HEK293 (cell line): Measurements from ENCODE around the gene CADPS2.

Experiments
- CTCF ChIP-seq: fragments of 450-650 bp; formaldehyde crosslinking; IDR thresholded peaks from 2 replicates; pipeline ENCODE4 v1.5.1; 2016; ENCODE audit warnings: missing biosample characterization, missing genetic modification characterization
- GFI1B ChIP-seq: fragments of 450-650 bp; formaldehyde crosslinking; IDR thresholded peaks from 2 replicates; pipeline ENCODE4 v1.5.1; 2016; ENCODE audit warnings: missing biosample characterization, missing genetic modification characterization
- GLI2 ChIP-seq: fragments of 450-650 bp; formaldehyde crosslinking; IDR thresholded peaks from 2 replicates; pipeline ENCODE4; 2017; ENCODE audit warnings: missing biosample characterization, missing genetic modification characterization, low read depth, borderline replicate concordance
- HOXC10 ChIP-seq: sonication (generic); formaldehyde crosslinking; IDR thresholded peaks from 2 replicates; pipeline ENCODE4 v1.8.1; 2023; ENCODE audit warnings: mild to moderate bottlenecking, missing genetic modification reagents
- IKZF3 ChIP-seq: fragments of 450-650 bp; IDR thresholded peaks from 2 replicates; pipeline ENCODE4 v1.5.0; 2018; ENCODE audit warnings: missing biosample characterization, mild to moderate bottlenecking, missing genetic modification characterization, moderate library complexity
- INSM2 ChIP-seq: fragments of 450-650 bp; formaldehyde crosslinking; IDR thresholded peaks from 2 replicates; pipeline ENCODE4 v1.5.1; 2016; ENCODE audit warnings: missing biosample characterization, missing genetic modification characterization
- KLF8 ChIP-seq: fragments of 450-650 bp; formaldehyde crosslinking; IDR thresholded peaks from 2 replicates; pipeline ENCODE4 v1.5.1; 2016; ENCODE audit warnings: missing biosample characterization, missing genetic modification characterization
- KLF9 ChIP-seq: fragments of 450-650 bp; formaldehyde crosslinking; IDR thresholded peaks from 2 replicates; pipeline ENCODE4 v1.5.1; 2016; ENCODE audit warnings: missing biosample characterization, missing genetic modification characterization, low read depth
- MZF1 ChIP-seq: fragments of 450-650 bp; formaldehyde crosslinking; IDR thresholded peaks from 2 replicates; pipeline ENCODE4 v1.5.1; 2017; ENCODE audit warnings: missing biosample characterization, missing genetic modification characterization, borderline replicate concordance
- PRDM1 ChIP-seq: fragments of 450-650 bp; formaldehyde crosslinking; IDR thresholded peaks from 2 replicates; pipeline ENCODE4; 2016; ENCODE audit warnings: missing biosample characterization, missing genetic modification characterization
- SCRT2 ChIP-seq: fragments of 450-650 bp; formaldehyde crosslinking; IDR thresholded peaks from 2 replicates; pipeline ENCODE4 v1.5.1; 2016; ENCODE audit warnings: missing biosample characterization, missing genetic modification characterization
- TCF7L2 ChIP-seq: IDR thresholded peaks from 2 replicates; pipeline ENCODE4 v1.6.1; 2011; ENCODE audit warnings: low read depth, mild to moderate bottlenecking, inconsistent platforms, low read length, moderate library complexity, borderline replicate concordance
- YY2 ChIP-seq: fragments of 450-650 bp; formaldehyde crosslinking; IDR thresholded peaks from 2 replicates; pipeline ENCODE4 v1.5.1; 2016; ENCODE audit warnings: missing biosample characterization, missing genetic modification characterization
- ZBTB6 ChIP-seq: fragments of 450-650 bp; formaldehyde crosslinking; IDR thresholded peaks from 2 replicates; pipeline ENCODE4 v1.5.1; 2017; ENCODE audit warnings: missing biosample characterization, missing genetic modification characterization
- ZBTB7A ChIP-seq: fragments of 450-650 bp; formaldehyde crosslinking; IDR thresholded peaks from 2 replicates; pipeline ENCODE4 v1.5.1; 2016; ENCODE audit warnings: low read depth, missing biosample characterization, missing genetic modification characterization
- ZBTB8A ChIP-seq: fragments of 450-650 bp; formaldehyde crosslinking; IDR thresholded peaks from 2 replicates; pipeline ENCODE4 v1.5.1; 2016; ENCODE audit warnings: missing biosample characterization, missing genetic modification characterization
- ZEB2 ChIP-seq: fragments of 450-650 bp; formaldehyde crosslinking; IDR thresholded peaks from 2 replicates; pipeline ENCODE4 v1.5.1; 2016; ENCODE audit warnings: missing biosample characterization, missing genetic modification characterization
- ZFP37 ChIP-seq: fragments of 450-650 bp; formaldehyde crosslinking; IDR thresholded peaks from 2 replicates; pipeline ENCODE4 v1.5.1; 2016; ENCODE audit warnings: missing biosample characterization, missing genetic modification characterization
- ZFP69B ChIP-seq: fragments of 450-650 bp; formaldehyde crosslinking; IDR thresholded peaks from 2 replicates; pipeline ENCODE4 v1.5.1; 2016; ENCODE audit warnings: missing biosample characterization, missing genetic modification characterization
- ZIC2 ChIP-seq: fragments of 450-650 bp; formaldehyde crosslinking; IDR thresholded peaks from 2 replicates; pipeline ENCODE4 v1.5.1; 2016; ENCODE audit warnings: missing biosample characterization, missing genetic modification characterization
- ZNF132 ChIP-seq: fragments of 450-650 bp; formaldehyde crosslinking; IDR thresholded peaks from 2 replicates; pipeline ENCODE4 v1.5.1; 2017; ENCODE audit warnings: missing biosample characterization, missing genetic modification characterization, borderline replicate concordance
- ZNF146 ChIP-seq: fragments of 450-650 bp; formaldehyde crosslinking; IDR thresholded peaks from 2 replicates; pipeline ENCODE4 v1.5.1; 2016; ENCODE audit warnings: missing biosample characterization, missing genetic modification characterization
- ZNF155 ChIP-seq: fragments of 450-650 bp; formaldehyde crosslinking; IDR thresholded peaks from 2 replicates; pipeline ENCODE4 v1.5.1; 2016; ENCODE audit warnings: missing biosample characterization, missing genetic modification characterization
- ZNF248 ChIP-seq: fragments of 450-650 bp; formaldehyde crosslinking; IDR thresholded peaks from 2 replicates; pipeline ENCODE4 v1.5.1; 2017; ENCODE audit warnings: missing biosample characterization, missing genetic modification characterization
- ZNF302 ChIP-seq: fragments of 450-650 bp; formaldehyde crosslinking; IDR thresholded peaks from 2 replicates; pipeline ENCODE4 v1.5.1; 2016; ENCODE audit warnings: missing biosample characterization, missing genetic modification characterization, low read depth
- ZNF354C ChIP-seq: fragments of 450-650 bp; formaldehyde crosslinking; IDR thresholded peaks from 2 replicates; pipeline ENCODE4 v1.5.1; 2016; ENCODE audit warnings: missing biosample characterization, missing genetic modification characterization, low read depth, borderline replicate concordance
- ZNF548 ChIP-seq: fragments of 450-650 bp; formaldehyde crosslinking; IDR thresholded peaks from 2 replicates; pipeline ENCODE4 v1.5.1; 2016; ENCODE audit warnings: missing biosample characterization, missing genetic modification characterization
- ZNF549 ChIP-seq: fragments of 450-650 bp; IDR thresholded peaks from 2 replicates; pipeline ENCODE4 v1.5.1; 2018; ENCODE audit warnings: missing biosample characterization, missing genetic modification characterization, mild to moderate bottlenecking, inconsistent platforms, moderate library complexity
- ZNF585B ChIP-seq: fragments of 450-650 bp; formaldehyde crosslinking; IDR thresholded peaks from 2 replicates; pipeline ENCODE4 v1.5.1; 2016; ENCODE audit warnings: missing biosample characterization, missing genetic modification characterization
- ZNF645 ChIP-seq: fragments of 450-650 bp; formaldehyde crosslinking; IDR thresholded peaks from 2 replicates; pipeline ENCODE4; 2016; ENCODE audit warnings: missing biosample characterization, missing genetic modification characterization
- ZNF658 ChIP-seq: fragments of 450-650 bp; formaldehyde crosslinking; IDR thresholded peaks from 2 replicates; pipeline ENCODE4; 2016; ENCODE audit warnings: missing biosample characterization, missing genetic modification characterization
- ZNF664 ChIP-seq: fragments of 450-650 bp; formaldehyde crosslinking; IDR thresholded peaks from 2 replicates; pipeline ENCODE4 v1.5.1; 2016; ENCODE audit warnings: missing biosample characterization, missing genetic modification characterization
- ZNF785 ChIP-seq: fragments of 450-650 bp; formaldehyde crosslinking; IDR thresholded peaks from 2 replicates; pipeline ENCODE4 v1.5.1; 2016; ENCODE audit warnings: missing biosample characterization, missing genetic modification characterization
- ZNF843 ChIP-seq: fragments of 450-650 bp; formaldehyde crosslinking; IDR thresholded peaks from 2 replicates; pipeline ENCODE4 v1.5.1; 2016; ENCODE audit warnings: missing biosample characterization, missing genetic modification characterization
- ZSCAN30 ChIP-seq: fragments of 450-650 bp; IDR thresholded peaks from 2 replicates; pipeline ENCODE4 v1.5.1; 2018; ENCODE audit warnings: missing biosample characterization, mild to moderate bottlenecking, missing genetic modification characterization, moderate library complexity
- TF ChIP-seq, protein P1 (sequence below): IDR thresholded peaks from 2 replicates; pipeline ENCODE4 v1.6.1; 2011; ENCODE audit warnings: mild to moderate bottlenecking, low read depth, low read length, borderline replicate concordance

CADPS2 gene

GRCh38 chr7:122884186-122884585 is 2.1 kb downstream of the CADPS2 start (continued):
- TF ChIP-seq ZNF645 (tag by site-specific recombination) = no peak
- peak; percentile 41; the same call in 1 of the 2 replicates for TF ChIP-seq KLF8
- TF ChIP-seq ZNF843 = peak; percentile 69
- peak; percentile 25; the same call in 1 of the 2 replicates for TF ChIP-seq ZSCAN30
- TF ChIP-seq ZNF132 (tag by site-specific recombination) = no peak
- no peak for TF ChIP-seq KLF9 (tag by site-specific recombination)
- no peak for TF ChIP-seq MZF1
- peak; percentile 9; the same call in 1 of the 2 replicates for TF ChIP-seq SCRT2
- no peak; the same call in 1 of the 2 replicates for TF ChIP-seq ZBTB8A (tag by site-specific recombination)
- TF ChIP-seq ZFP37 (tag by site-specific recombination) = no peak
- no peak for TF ChIP-seq ZBTB6 (tag by site-specific recombination)
- no peak for TF ChIP-seq ZNF549
- TF ChIP-seq GLI2 (tag by site-specific recombination) = no peak
- TF ChIP-seq ZNF585B (tag by site-specific recombination) = no peak
- peak; percentile 29; the same call in 1 of the 2 replicates for TF ChIP-seq ZEB2 (tag by site-specific recombination)
- peak; percentile 88 for TF ChIP-seq ZNF664 (tag by site-specific recombination)
- no peak for TF ChIP-seq ZNF785 (tag by site-specific recombination)
- no peak for TF ChIP-seq ZBTB7A (tag by site-specific recombination)
- no peak for TF ChIP-seq HOXC10
- TF ChIP-seq ZNF248 (tag by site-specific recombination) = no peak
- no peak for TF ChIP-seq YY2 (tag by site-specific recombination)
- TF ChIP-seq CTCF (tag by site-specific recombination) = no peak
- peak; percentile 77 for TF ChIP-seq ZIC2 (tag by site-specific recombination)
- no peak for TF ChIP-seq ZNF146
- TF ChIP-seq PRDM1 = no peak
- TF ChIP-seq ZNF155 (tag by site-specific recombination) = no peak
- no peak for TF ChIP-seq INSM2 (tag by site-specific recombination)
- no peak for TF ChIP-seq TCF7L2
- TF ChIP-seq, protein P1, sequence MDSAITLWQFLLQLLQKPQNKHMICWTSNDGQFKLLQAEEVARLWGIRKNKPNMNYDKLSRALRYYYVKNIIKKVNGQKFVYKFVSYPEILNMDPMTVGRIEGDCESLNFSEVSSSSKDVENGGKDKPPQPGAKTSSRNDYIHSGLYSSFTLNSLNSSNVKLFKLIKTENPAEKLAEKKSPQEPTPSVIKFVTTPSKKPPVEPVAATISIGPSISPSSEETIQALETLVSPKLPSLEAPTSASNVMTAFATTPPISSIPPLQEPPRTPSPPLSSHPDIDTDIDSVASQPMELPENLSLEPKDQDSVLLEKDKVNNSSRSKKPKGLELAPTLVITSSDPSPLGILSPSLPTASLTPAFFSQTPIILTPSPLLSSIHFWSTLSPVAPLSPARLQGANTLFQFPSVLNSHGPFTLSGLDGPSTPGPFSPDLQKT = no peak
- TF ChIP-seq ZNF548 (tag by site-specific recombination) = no peak
- TF ChIP-seq ZFP69B (tag by site-specific recombination) = no peak
- no peak for TF ChIP-seq ZNF354C
- TF ChIP-seq ZNF658 (tag by site-specific recombination) = no peak
- TF ChIP-seq IKZF3 = peak; percentile 93
- no peak for TF ChIP-seq ZNF302 (tag by site-specific recombination)
- TF ChIP-seq GFI1B (tag by site-specific recombination) = 0 out of 2 replicates have a peak, but pooled peaks have one; percentile 13
